Fibroblast of lung (primary cell): Measurements from ENCODE around the gene RASSF3. TPM values are rescaled to one million over a fixed set of nuclear protein-coding genes. Genes with fewer than 3 reads are reported as not detected.

Source experiments
- DNase-seq, 2 donors: peaks; one replicate each; pipeline versions ENCODE4 v3.0.0 to v3.0.0-alpha.2; 2010; ENCODE audit warnings: low read depth in 2 of 2
- H2AFZ ChIP-seq: 2 replicates; pipeline ENCODE4 v1.5.1; 2012; ENCODE audit warnings: low read length, control low read depth, inconsistent platforms
- H3K27ac ChIP-seq: 2 replicates; pipeline ENCODE4 v1.5.1; 2011; ENCODE audit warnings: low read length, control low read depth; ENCODE audit not compliant: insufficient read depth
- H3K27me3 ChIP-seq: 2 replicates; pipeline ENCODE4 v1.5.1; 2011; ENCODE audit warnings: mild to moderate bottlenecking, low read length; ENCODE audit not compliant: control insufficient read depth, insufficient read depth
- H3K36me3 ChIP-seq: 2 replicates; pipeline ENCODE4 v1.5.1; 2011; ENCODE audit warnings: low read length; ENCODE audit not compliant: control insufficient read depth, insufficient read depth
- H3K4me1 ChIP-seq: 2 replicates; pipeline ENCODE4 v1.5.1; 2011; ENCODE audit warnings: low read length; ENCODE audit not compliant: control insufficient read depth, insufficient read depth; ENCODE audit errors: extremely low read depth
- H3K4me2 ChIP-seq: 2 replicates; pipeline ENCODE4 v1.5.1; 2011; ENCODE audit warnings: low read length, control low read depth; ENCODE audit not compliant: insufficient read depth; ENCODE audit errors: extremely low read depth
- H3K4me3 ChIP-seq, 4 experiments: fragments of 200-600 bp in 1 of 4; sonication (generic) in 1 of 4; replicated peaks in 1 of 4; 2 replicates each; pipeline ENCODE4 v1.5.1; 2011 to 2016; ENCODE audit warnings: low read length in 4 of 4, low read depth in 3 of 4, mild to moderate bottlenecking in 3 of 4, control low read depth in 2 of 4, inconsistent platforms in 1 of 4, mixed read lengths in 1 of 4; ENCODE audit not compliant: insufficient read depth in 1 of 4; ENCODE audit errors: control extremely low read depth in 1 of 4
- H3K79me2 ChIP-seq: 2 replicates; pipeline ENCODE4 v1.5.1; 2012; ENCODE audit warnings: mild to moderate bottlenecking, low read length, inconsistent platforms; ENCODE audit not compliant: control insufficient read depth, insufficient read depth
- H3K9ac ChIP-seq: 2 replicates; pipeline ENCODE4 v1.5.1; 2011; ENCODE audit warnings: mild to moderate bottlenecking, low read length, control low read depth; ENCODE audit not compliant: insufficient read depth
- H3K9me3 ChIP-seq: 2 replicates; pipeline ENCODE4 v1.5.1; 2012; ENCODE audit warnings: low read depth, low read length; ENCODE audit not compliant: control insufficient read depth, insufficient read depth
- H4K20me1 ChIP-seq: 2 replicates; pipeline ENCODE4 v1.5.1; 2011; ENCODE audit warnings: low read length; ENCODE audit not compliant: control insufficient read depth, insufficient read depth; ENCODE audit errors: extremely low read depth
- CTCF ChIP-seq, 2 donors: IDR thresholded peaks in 1 of 2; conservative IDR thresholded peaks in 1 of 2; 1 replicate in 1 of 2; 2 replicates in 1 of 2; pipeline ENCODE4 v1.5.1; 2011 to 2012; ENCODE audit warnings: low read length in 2 of 2, control low read depth in 1 of 2, inconsistent platforms in 1 of 2, low read depth in 1 of 2, mild to moderate bottlenecking in 1 of 2
- EZH2 ChIP-seq: IDR thresholded peaks from 2 replicates; pipeline ENCODE4 v1.5.1; 2012; ENCODE audit warnings: low read length, control low read depth, mild to moderate bottlenecking; ENCODE audit errors: missing control alignments
- polyA plus RNA-seq, 2 donors: library from polyadenylated mRNA; depleted of rRNA in 1 of 2; stranded (reverse) in 1 of 2; unstranded in 1 of 2; fragments of >200 nt; gene quantifications; 2 replicates each; pipeline ENCODE4 v1.2.1, GENCODE V29; 2011 to 2012; ENCODE audit warnings: missing spikeins in 1 of 2
- total RNA-seq: library from RNA; depleted of rRNA; stranded (reverse); fragments of >200 nt; gene quantifications from 2 replicates; pipeline ENCODE4 v1.2.1, GENCODE V29; 2014

RASSF3 gene
- total and polyA plus RNA-seq, 2 donors (not counting 1 experiment from before 2014, with no cell fraction given), result 37.7 to 45.9 TPM

GRCh38 chr12:64671681-64672080, 61.4 kb downstream of the RASSF3 start:
- H3K27me3 ChIP-seq, result no peaks in the 10 kb centered on the region
- H3K4me2 ChIP-seq, result no peak overlapping the region
- H2AFZ ChIP-seq, result no peak overlapping the region
- H3K4me1 ChIP-seq, result peaks cover 13% of the 10 kb centered on the region
- H3K27ac ChIP-seq, result no peak overlapping the region
- H4K20me1 ChIP-seq, result no peaks in the 10 kb centered on the region
- peaks cover 27% of the 10 kb centered on the region for H3K79me2 ChIP-seq
- H3K9ac ChIP-seq, result no peak overlapping the region
- TF ChIP-seq CTCF (conservative IDR thresholded peaks at IDR 0.05 in 1 of 2, IDR thresholded peaks at IDR 0.05 in 1 of 2; ENCODE audit: low read depth in 1 of 2, low read length in 2 of 2) (no peak), EZH2 (no peak)
- no peak for DNase-seq
- H3K9me3 ChIP-seq, result no peaks in the 10 kb centered on the region
- H3K4me3 ChIP-seq, result no peak overlapping the region
- no peaks in the 10 kb centered on the region for H3K36me3 ChIP-seq

GRCh38 chr12:64672925-64673409, 62.7 kb downstream of the RASSF3 start:
- TF ChIP-seq EZH2, result no peak
- no peak for TF ChIP-seq CTCF (conservative IDR thresholded peaks at IDR 0.05 in 1 of 2, IDR thresholded peaks at IDR 0.05 in 1 of 2; ENCODE audit: low read depth in 1 of 2, low read length in 2 of 2)
- DNase-seq, result peak; percentile 54 to 57
- H3K79me2 ChIP-seq, result peaks cover 27% of the 10 kb centered on the region
- no peaks in the 10 kb centered on the region for H4K20me1 ChIP-seq
- H3K27me3 ChIP-seq, result no peaks in the 10 kb centered on the region
- no peak overlapping the region for H2AFZ ChIP-seq
- no peak overlapping the region for H3K27ac ChIP-seq
- H3K4me3 ChIP-seq, result no peak overlapping the region
- H3K9me3 ChIP-seq, result no peaks in the 10 kb centered on the region
- no peaks in the 10 kb centered on the region for H3K36me3 ChIP-seq
- peaks cover 13% of the 10 kb centered on the region for H3K4me1 ChIP-seq
- H3K9ac ChIP-seq, result no peak overlapping the region
- H3K4me2 ChIP-seq, result no peak overlapping the region

- Histone ChIP-seq H3K36me3 (no peaks in the 10 kb centered on the region), H3K27ac (no peak overlapping the region), H3K4me3 (no peak overlapping the region), H3K79me2 (peaks cover 28% of the 10 kb centered on the region), H3K4me1 (peaks cover 13% of the 10 kb centered on the region), H3K4me2 (no peak overlapping the region), H3K27me3 (no peaks in the 10 kb centered on the region), H3K9me3 (no peaks in the 10 kb centered on the region), H3K9ac (no peak overlapping the region), H2AFZ (no peak overlapping the region), H4K20me1 (no peaks in the 10 kb centered on the region)
- TF ChIP-seq CTCF (conservative IDR thresholded peaks at IDR 0.05 in 1 of 2, IDR thresholded peaks at IDR 0.05 in 1 of 2; ENCODE audit: low read depth in 1 of 2, low read length in 2 of 2), result no peak
- no peak for TF ChIP-seq EZH2
- peak; percentile 53 to 76 for DNase-seq
Measured at GRCh38 chr12:64673490-64674169, 63.3 kb downstream of the RASSF3 start.
